ENCODE results near the gene CLINT1. TPM values are rescaled to one million over a fixed set of nuclear protein-coding genes. Genes with fewer than 3 reads are reported as not detected.

The CLINT1 gene
- total RNA-seq, 1 donor from 2014 or later = 92.1 TPM

GRCh38 chr5:157821405-157821804, 37.5 kb downstream of the CLINT1 start:
- no peak for DNase-seq
- Mint-ChIP-seq H3K27me3 (no peaks in the 10 kb centered on the region), H3K4me1 (peaks cover 17% of the 10 kb centered on the region), H3K9me3 (no peaks in the 10 kb centered on the region), H3K27ac (no peak overlapping the region), H3K4me3 (no peak overlapping the region), H3K36me3 (ENCODE audit: low read depth) (peaks cover 13% of the 10 kb centered on the region)
- intact Hi-C loops (cut with micrococcal nuclease) = loop anchor here (1.0 kb wide), 1 partner anchor 37 kb away; no protein-coding TSS in a partner anchor

GRCh38 chr5:157820593-157821252, 38.2 kb downstream of the CLINT1 start:
- Mint-ChIP-seq H3K9me3 (no peaks in the 10 kb centered on the region), H3K27me3 (no peaks in the 10 kb centered on the region), H3K4me3 (no peak overlapping the region), H3K4me1 (peaks cover 17% of the 10 kb centered on the region), H3K36me3 (ENCODE audit: low read depth) (peaks cover 13% of the 10 kb centered on the region), H3K27ac (no peak overlapping the region)
- intact Hi-C loops (cut with micrococcal nuclease) = loop anchor here (1.0 kb wide), 2 partner anchors 38 to 98 kb away; no protein-coding TSS in a partner anchor
- DNase-seq = peak; percentile 71

DNA sequence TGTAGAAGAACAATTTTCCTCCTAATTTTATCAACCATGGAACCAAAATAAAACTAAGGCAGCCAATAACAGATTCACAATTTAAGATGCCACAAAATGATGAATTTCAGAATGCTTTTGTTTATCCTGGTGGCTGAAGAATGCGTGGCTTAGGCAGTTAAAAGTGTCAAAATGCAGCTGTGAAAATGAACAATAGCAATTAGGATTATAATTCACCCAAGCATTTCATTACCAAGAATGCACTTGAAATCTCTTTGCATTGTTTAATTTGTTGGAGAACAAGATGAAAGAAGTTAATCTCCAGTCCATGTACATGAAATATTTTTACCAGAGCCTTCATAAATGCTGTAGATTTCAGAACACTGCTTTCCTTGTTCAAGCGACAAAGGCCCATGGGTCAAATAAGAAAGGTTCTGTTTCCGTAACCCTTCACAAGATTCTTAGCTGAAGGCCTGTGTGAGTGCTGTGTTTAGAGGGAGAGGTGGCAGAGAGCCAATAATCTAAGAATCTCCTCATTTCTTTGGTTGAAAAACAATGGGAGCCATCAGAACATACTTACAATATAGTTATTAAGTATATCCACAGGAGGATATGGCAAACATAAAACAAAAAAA, 39.3 kb downstream of the CLINT1 start:
- no peak for DNase-seq
- peaks cover 17% of the 10 kb centered on the region for H3K4me1 Mint-ChIP-seq
- H3K36me3 Mint-ChIP-seq (ENCODE audit: low read depth) = peaks cover 13% of the 10 kb centered on the region
- no peaks in the 10 kb centered on the region for H3K9me3 Mint-ChIP-seq
- no peaks in the 10 kb centered on the region for H3K27me3 Mint-ChIP-seq
- no peak overlapping the region for H3K4me3 Mint-ChIP-seq
- intact Hi-C loops (cut with micrococcal nuclease) = loop anchor here (1.0 kb wide), 1 partner anchor 99 kb away; no protein-coding TSS in a partner anchor
- no peak overlapping the region for H3K27ac Mint-ChIP-seq

GRCh38 chr5:157818368-157818767, 40.6 kb downstream of the CLINT1 start:
- Mint-ChIP-seq H3K4me3 (no peak overlapping the region), H3K4me1 (peaks cover 17% of the 10 kb centered on the region), H3K27ac (no peak overlapping the region), H3K9me3 (no peaks in the 10 kb centered on the region), H3K27me3 (no peaks in the 10 kb centered on the region), H3K36me3 (ENCODE audit: low read depth) (peaks cover 19% of the 10 kb centered on the region)
- DNase-seq = no peak
- intact Hi-C loops (cut with micrococcal nuclease) = no loop called here

DNA sequence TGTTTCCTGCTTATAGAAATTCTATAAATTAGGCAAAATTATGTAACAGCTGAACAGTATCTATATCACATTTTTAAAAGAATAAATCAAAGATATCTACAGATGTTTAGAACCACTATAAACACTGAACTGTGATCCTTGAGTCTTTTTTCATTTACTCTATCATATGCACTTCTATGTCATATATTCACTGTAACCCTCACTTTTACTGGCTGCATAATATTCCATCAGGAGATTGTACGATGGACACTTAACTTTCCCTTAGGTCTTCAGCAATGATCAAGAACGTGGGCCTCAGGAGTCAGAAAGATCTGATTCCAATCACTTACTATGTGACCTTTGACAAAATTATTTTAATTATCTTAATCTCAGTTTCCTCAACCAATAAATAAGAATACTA, 41.0 kb downstream of the CLINT1 start:
- peaks cover 17% of the 10 kb centered on the region for H3K4me1 Mint-ChIP-seq

DNA sequence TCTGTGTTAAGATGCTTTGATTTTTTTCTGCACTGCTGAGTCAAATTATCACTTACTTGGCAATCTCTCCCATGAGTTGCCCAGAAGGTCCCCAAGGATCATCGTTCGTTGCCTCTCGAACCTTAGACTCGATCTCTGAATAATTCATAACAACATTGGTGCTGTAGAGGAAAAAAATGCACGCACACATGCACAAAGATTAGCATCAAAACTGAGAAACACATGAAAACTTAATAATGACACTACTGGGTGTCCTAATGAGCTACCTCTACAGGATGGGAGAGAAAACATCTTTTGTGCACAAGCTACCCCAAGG, 41.6 kb downstream of the CLINT1 start:
- Mint-ChIP-seq H3K27me3 (no peaks in the 10 kb centered on the region), H3K36me3 (ENCODE audit: low read depth) (peaks cover 27% of the 10 kb centered on the region), H3K4me1 (peaks cover 15% of the 10 kb centered on the region), H3K9me3 (no peaks in the 10 kb centered on the region), H3K4me3 (no peak overlapping the region), H3K27ac (no peak overlapping the region)
- no peak for DNase-seq
- intact Hi-C loops (cut with micrococcal nuclease) = loop anchor here (2.0 kb wide), 1 partner anchor 177 kb away; no protein-coding TSS in a partner anchor

More for the DNA sequence above, 41.0 kb downstream of the CLINT1 start:
- no peak overlapping the region for H3K27ac Mint-ChIP-seq
- H3K4me3 Mint-ChIP-seq = no peak overlapping the region
- H3K27me3 Mint-ChIP-seq = no peaks in the 10 kb centered on the region
- peaks cover 22% of the 10 kb centered on the region for H3K36me3 Mint-ChIP-seq (ENCODE audit: low read depth)
- intact Hi-C loops (cut with micrococcal nuclease) = loop anchor here (2.0 kb wide), 1 partner anchor 177 kb away; no protein-coding TSS in a partner anchor
- DNase-seq = no peak
- no peaks in the 10 kb centered on the region for H3K9me3 Mint-ChIP-seq

GRCh38 chr5:157816682-157817386, 42.1 kb downstream of the CLINT1 start:
- Mint-ChIP-seq H3K4me1 (peaks cover 10% of the 10 kb centered on the region), H3K27me3 (no peaks in the 10 kb centered on the region), H3K27ac (no peak overlapping the region), H3K9me3 (no peaks in the 10 kb centered on the region), H3K4me3 (no peak overlapping the region), H3K36me3 (ENCODE audit: low read depth) (peaks cover 27% of the 10 kb centered on the region)
- DNase-seq = no peak
- intact Hi-C loops (cut with micrococcal nuclease) = loop anchor here (1.0 to 2.0 kb wide), 3 partner anchors 101 to 178 kb away; no protein-coding TSS in a partner anchor

DNA sequence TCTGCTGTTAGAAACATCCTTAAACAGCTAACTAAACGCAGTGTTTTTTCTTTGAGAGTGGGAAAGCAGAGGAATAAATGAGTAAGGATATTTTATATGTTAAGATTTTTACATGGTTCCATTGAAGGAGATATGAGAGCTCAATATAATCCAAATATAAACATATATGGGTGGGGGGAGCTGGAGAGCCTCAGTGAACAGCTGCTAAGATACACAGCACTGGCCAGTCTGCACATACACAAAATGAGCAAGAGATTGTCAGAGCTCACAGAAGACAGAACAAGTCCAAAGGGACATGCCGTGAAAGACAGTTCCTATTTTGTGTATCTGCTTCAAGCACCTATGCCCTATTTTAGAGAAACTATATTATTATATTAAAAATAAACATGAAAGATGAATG, 46.9 kb downstream of the CLINT1 start:
- Mint-ChIP-seq H3K9me3 (no peaks in the 10 kb centered on the region), H3K4me1 (peaks cover 1% of the 10 kb centered on the region), H3K36me3 (ENCODE audit: low read depth) (peaks cover 41% of the 10 kb centered on the region), H3K27me3 (no peaks in the 10 kb centered on the region), H3K27ac (no peak overlapping the region), H3K4me3 (no peak overlapping the region)
- DNase-seq = no peak
- intact Hi-C loops (cut with micrococcal nuclease) = no loop called here

DNA sequence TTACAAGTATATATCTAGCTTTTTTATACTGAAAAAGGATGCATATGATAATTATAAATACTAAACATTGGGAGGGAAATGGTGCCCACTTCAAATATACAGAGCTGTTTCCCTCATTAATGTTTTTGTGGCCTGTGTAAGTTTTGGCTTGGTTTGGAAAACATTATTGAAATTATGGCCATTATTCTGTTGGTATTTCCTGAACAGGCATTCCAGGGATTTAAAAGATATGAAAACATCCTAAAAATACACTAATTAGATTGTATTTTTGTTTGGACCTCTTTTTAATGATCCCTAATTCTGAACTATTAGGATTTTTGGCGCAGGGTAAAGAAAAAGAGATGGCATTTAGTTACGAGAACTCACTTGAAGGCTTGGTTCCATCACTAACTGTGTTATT, 50.9 kb downstream of the CLINT1 start:
- Mint-ChIP-seq H3K36me3 (ENCODE audit: low read depth) (peaks cover 47% of the 10 kb centered on the region), H3K27me3 (no peaks in the 10 kb centered on the region), H3K4me1 (peaks cover 1% of the 10 kb centered on the region), H3K4me3 (no peak overlapping the region), H3K27ac (no peak overlapping the region), H3K9me3 (no peaks in the 10 kb centered on the region)
- intact Hi-C loops (cut with micrococcal nuclease) = no loop called here
- no peak for DNase-seq

- intact Hi-C loops (cut with micrococcal nuclease) = no loop called here
- no peak overlapping the region for H3K4me3 Mint-ChIP-seq
- no peak for DNase-seq
- H3K27ac Mint-ChIP-seq = no peak overlapping the region
- no peaks in the 10 kb centered on the region for H3K4me1 Mint-ChIP-seq
- H3K27me3 Mint-ChIP-seq = no peaks in the 10 kb centered on the region
- H3K9me3 Mint-ChIP-seq = no peaks in the 10 kb centered on the region
- H3K36me3 Mint-ChIP-seq (ENCODE audit: low read depth) = peaks cover 26% of the 10 kb centered on the region
Measured at GRCh38 chr5:157802736-157803135, 56.2 kb downstream of the CLINT1 start.

DNA sequence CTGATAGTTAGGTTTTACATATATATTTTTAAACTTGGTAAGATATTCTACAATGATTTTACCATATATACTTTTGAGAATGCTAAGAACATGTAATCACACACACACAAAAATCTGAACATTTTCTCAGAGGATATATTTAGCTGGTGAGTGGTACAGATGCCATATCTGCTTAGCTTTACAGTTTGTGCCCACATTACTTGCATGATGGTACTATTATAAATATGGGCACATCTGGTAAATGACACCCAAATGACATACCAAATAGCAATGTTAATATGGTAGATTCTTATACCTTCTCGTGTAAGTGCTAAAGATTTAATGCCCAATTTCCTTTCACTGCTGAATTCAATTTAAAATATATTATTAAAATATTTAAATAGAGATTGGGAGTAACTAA, 58.8 kb downstream of the CLINT1 start:
- Mint-ChIP-seq H3K36me3 (ENCODE audit: low read depth) (peaks cover 29% of the 10 kb centered on the region), H3K4me3 (no peak overlapping the region), H3K27ac (no peak overlapping the region), H3K4me1 (no peaks in the 10 kb centered on the region), H3K9me3 (no peaks in the 10 kb centered on the region), H3K27me3 (no peaks in the 10 kb centered on the region)
- no peak for DNase-seq
- intact Hi-C loops (cut with micrococcal nuclease) = no loop called here

GRCh38 chr5:157799578-157799977, 59.4 kb downstream of the CLINT1 start:
- H3K27me3 Mint-ChIP-seq = no peaks in the 10 kb centered on the region
- intact Hi-C loops (cut with micrococcal nuclease) = no loop called here
- H3K4me3 Mint-ChIP-seq = no peak overlapping the region
- DNase-seq = no peak
- H3K4me1 Mint-ChIP-seq = no peaks in the 10 kb centered on the region
- no peaks in the 10 kb centered on the region for H3K9me3 Mint-ChIP-seq
- peaks cover 29% of the 10 kb centered on the region for H3K36me3 Mint-ChIP-seq (ENCODE audit: low read depth)
- H3K27ac Mint-ChIP-seq = no peak overlapping the region

- Mint-ChIP-seq H3K27me3 (no peaks in the 10 kb centered on the region), H3K9me3 (no peaks in the 10 kb centered on the region), H3K4me3 (no peak overlapping the region), H3K4me1 (peaks cover 7% of the 10 kb centered on the region), H3K27ac (no peak overlapping the region), H3K36me3 (ENCODE audit: low read depth) (peaks cover 47% of the 10 kb centered on the region)
- peak; percentile 7 for DNase-seq
- intact Hi-C loops (cut with micrococcal nuclease) = no loop called here
Measured at GRCh38 chr5:157793301-157793700, 65.6 kb downstream of the CLINT1 start.

GRCh38 chr5:157785801-157786200, 73.1 kb downstream of the CLINT1 start:
- no peaks in the 10 kb centered on the region for H3K9me3 Mint-ChIP-seq
- no peak overlapping the region for H3K27ac Mint-ChIP-seq
- intact Hi-C loops (cut with micrococcal nuclease) = no loop called here
- H3K27me3 Mint-ChIP-seq = no peaks in the 10 kb centered on the region
- H3K4me1 Mint-ChIP-seq = no peaks in the 10 kb centered on the region
- peak; percentile 26 for DNase-seq
- H3K36me3 Mint-ChIP-seq (ENCODE audit: low read depth) = peaks cover 26% of the 10 kb centered on the region
- no peak overlapping the region for H3K4me3 Mint-ChIP-seq
